GM12865 (cell line): ENCODE data around the gene PCBP3.
"Not testable (repeated sequence)": the region's sequence is repeated elsewhere in the genome, so short reads cannot be mapped to it uniquely, and the experiment has no call there.

Experiments used
- DNase-seq: peaks from one replicate; pipeline ENCODE4 v3.0.0; 2010; ENCODE audit warnings: low read depth
- H3K4me3 ChIP-seq: 2 replicates; pipeline ENCODE4 v1.5.1; 2011; ENCODE audit warnings: mild to moderate bottlenecking, low read depth, low read length, control low read depth
- TF ChIP-seq, protein P1 (sequence below): IDR thresholded peaks from 2 replicates; pipeline ENCODE4 v1.5.1; 2011; ENCODE audit warnings: low read length, control low read depth, low read depth, inconsistent platforms; ENCODE audit not compliant: insufficient read depth; ENCODE audit errors: missing control alignments

PCBP3 gene

DNA sequence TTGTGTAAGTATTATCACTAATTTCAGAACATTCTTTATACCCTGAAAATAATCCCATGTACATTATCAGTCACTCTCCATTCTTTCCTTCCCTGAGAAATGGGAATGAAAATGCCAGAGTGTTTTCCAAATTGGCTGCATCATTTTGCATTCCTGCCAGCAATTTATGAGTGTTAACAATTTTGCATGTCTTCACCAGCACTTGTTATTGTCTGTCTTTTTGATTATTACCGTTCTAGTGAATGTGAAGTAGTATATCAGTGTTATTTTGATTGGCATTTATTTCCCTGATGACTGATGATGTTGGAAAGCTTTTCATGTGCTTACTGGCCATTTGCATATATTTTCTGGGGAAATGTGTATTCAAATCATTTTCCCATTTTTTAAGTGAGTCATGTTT lies 71.9 kb downstream of the PCBP3 start:
- TF ChIP-seq, protein P1, sequence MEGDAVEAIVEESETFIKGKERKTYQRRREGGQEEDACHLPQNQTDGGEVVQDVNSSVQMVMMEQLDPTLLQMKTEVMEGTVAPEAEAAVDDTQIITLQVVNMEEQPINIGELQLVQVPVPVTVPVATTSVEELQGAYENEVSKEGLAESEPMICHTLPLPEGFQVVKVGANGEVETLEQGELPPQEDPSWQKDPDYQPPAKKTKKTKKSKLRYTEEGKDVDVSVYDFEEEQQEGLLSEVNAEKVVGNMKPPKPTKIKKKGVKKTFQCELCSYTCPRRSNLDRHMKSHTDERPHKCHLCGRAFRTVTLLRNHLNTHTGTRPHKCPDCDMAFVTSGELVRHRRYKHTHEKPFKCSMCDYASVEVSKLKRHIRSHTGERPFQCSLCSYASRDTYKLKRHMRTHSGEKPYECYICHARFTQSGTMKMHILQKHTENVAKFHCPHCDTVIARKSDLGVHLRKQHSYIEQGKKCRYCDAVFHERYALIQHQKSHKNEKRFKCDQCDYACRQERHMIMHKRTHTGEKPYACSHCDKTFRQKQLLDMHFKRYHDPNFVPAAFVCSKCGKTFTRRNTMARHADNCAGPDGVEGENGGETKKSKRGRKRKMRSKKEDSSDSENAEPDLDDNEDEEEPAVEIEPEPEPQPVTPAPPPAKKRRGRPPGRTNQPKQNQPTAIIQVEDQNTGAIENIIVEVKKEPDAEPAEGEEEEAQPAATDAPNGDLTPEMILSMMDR: no peak
- DNase-seq: no peak
- no peak overlapping the region for H3K4me3 ChIP-seq

DNA sequence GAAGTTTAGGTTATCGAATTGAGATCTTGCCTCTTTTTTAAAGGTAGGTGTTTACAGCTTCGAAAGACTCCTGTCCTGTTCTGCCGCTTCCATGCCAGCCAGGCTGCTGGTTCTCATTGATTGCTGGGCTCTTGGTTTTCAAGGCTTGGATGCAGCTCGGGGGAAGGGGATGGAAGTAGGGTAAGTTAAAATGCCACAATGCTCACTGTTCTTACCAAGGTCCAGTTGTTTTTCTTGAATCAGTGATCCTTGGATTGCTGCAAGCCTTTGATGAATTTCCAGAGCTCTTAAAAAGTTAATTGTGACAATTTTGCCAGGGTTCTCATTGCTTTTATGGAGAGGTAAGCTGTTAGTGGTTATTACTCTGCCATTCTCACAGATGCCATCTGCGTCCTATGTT lies 74.9 kb downstream of the PCBP3 start:
- TF ChIP-seq, protein P1: no peak
- DNase-seq: no peak
- H3K4me3 ChIP-seq: no peak overlapping the region

- TF ChIP-seq, protein P1: no peak
- H3K4me3 ChIP-seq: no peak overlapping the region
- DNase-seq: peak; percentile 9
Measured at GRCh38 chr21:45719177-45719802, 75.8 kb downstream of the PCBP3 start.

DNA sequence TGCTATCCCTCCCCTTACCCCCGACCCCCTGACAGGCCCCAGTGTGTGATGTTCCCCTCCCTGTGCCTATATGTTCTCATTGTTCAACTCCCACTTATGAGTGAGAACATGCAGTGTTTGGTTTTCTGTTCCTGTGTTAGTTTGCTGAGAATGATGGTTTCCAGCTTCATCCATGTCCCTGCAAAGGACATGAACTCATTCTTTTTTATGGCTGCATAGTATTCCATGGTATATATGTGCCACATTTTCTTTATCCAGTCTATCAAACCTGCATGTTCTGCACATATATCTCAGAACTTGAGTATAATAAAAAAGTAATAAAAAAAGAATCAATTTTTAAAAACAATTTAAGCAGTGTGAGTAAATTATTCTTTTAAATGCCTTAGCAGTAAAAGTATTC lies 76.7 kb downstream of the PCBP3 start:
- not testable (repeated sequence) for H3K4me3 ChIP-seq, DNase-seq

DNA sequence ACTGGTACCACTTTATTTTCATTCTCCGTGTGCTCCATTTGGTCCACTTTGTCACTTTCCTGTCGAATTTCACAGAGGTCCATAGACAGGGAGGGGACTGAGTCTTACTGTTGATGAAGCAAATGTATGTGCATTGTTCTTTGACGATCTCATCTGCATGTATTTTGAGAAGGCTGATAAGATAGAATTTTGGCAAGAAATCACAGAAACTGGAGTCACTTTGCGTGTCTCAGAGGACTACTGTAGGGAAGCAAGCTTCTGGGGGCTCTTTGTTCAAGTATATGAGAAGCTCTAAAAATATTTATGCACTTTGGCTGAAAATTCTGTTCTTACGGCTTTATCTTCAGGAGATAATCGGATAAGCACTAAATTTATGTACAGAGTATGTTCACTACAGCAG lies 78.1 kb downstream of the PCBP3 start:
- TF ChIP-seq, protein P1: no peak
- DNase-seq: no peak
- no peak overlapping the region for H3K4me3 ChIP-seq

- no peak overlapping the region for H3K4me3 ChIP-seq
- DNase-seq: no peak
- TF ChIP-seq, protein P1: no peak
Measured at GRCh38 chr21:45723049-45723958, 79.8 kb downstream of the PCBP3 start.

DNA sequence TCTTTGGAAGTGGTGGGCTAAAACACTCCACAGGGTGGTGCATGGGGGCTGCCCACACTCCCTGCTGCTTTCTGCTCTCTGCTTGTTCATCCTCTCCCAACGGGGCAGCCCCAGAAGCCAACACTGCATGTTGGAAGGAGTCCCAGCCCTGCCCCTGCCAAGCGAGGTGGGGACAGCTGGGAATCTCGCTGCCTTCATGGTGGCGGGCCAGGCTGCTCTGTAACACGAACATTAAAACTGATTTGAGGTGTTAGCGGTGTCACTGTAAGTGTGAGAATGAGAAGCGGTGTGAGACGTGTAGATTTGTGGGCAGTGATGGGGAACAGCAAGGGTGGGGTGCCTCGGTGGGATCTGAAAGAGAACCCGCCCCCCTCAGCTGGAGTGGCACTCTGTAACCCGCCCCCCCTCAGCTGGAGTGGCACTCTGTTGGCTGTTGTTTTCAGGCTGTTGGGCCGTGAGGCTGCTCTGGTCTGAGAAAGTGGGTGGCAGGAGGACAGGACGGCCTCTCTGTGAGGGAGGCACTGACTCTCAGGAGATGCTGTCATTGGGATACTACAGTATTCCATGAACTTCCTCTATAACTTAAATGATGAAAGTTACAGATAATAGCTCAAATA lies 80.9 kb downstream of the PCBP3 start:
- TF ChIP-seq, protein P1: no peak
- no peak for DNase-seq
- H3K4me3 ChIP-seq: no peak overlapping the region
